Raji (cell line): Measurements from ENCODE around the gene FILIP1L.

ENCODE experiments used
- POLR2A ChIP-seq: IDR thresholded peaks from 2 replicates; pipeline ENCODE4 v1.6.1; 2011; ENCODE audit warnings: low read depth, low read length, control low read depth; ENCODE audit not compliant: insufficient read depth

Gene FILIP1L

DNA sequence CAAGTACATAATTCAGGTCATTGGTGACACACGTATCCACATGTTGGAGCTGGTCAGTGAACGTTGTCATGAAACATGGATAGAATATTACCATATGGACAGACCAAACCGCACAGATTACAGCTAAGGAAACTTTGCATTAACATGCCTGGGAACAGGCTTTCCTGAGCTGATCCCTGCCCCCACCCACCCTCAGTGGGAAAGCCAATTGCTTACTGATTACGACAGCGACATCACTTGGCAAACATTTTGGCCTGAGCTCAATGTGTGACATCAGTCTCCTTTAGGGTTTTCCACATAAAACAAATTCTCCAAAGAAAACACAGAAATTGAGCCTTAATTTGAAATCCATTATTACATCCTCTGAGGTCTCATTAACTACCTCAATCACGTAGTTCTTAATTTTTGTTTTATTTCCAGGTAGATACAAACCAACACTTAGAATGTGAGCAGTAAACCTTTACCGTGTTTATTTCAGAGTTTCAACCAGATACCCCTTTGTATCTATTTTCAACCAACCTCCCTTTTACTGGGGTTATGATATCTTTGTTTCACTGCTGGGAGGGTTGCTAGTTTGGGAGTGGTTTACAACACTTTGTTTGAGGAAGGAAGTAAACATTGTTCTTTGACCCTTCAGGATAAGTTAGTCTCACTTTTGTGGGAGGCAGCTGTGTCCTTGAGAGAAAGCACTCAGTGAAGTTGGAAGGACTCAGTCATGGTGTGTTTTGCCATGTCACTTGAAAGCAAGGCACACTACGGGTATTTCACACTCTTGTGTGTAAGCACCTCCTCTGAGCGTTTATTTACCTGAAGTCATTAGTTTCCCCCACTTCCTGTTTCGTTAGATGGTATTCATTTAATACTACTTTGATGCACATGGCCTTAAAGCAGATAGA is 193.6 kb downstream of the FILIP1L start:
- no peak for TF ChIP-seq POLR2A

- no peak for TF ChIP-seq POLR2A
Observed at GRCh38 chr3:99919694-99920093, 194.6 kb downstream of the FILIP1L start.

DNA sequence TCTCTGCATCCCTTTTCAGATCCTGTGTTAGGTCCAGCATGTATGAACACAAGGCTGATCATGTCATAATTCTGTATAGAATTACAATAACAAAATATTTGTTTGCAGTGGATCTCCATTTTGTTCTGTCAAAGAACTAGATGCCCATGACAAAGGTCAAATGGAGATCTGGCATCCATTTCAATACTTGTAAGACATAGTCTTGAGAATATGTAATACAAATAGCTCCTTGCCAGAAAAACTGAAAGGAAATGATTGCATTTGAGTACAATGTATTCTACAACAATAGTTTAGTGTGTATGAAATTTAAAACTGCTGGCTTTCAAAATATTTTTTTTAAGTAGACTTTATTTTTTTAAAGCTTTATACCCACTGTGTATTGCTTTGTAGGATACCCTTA is 195.6 kb downstream of the FILIP1L start:
- TF ChIP-seq POLR2A = no peak

DNA sequence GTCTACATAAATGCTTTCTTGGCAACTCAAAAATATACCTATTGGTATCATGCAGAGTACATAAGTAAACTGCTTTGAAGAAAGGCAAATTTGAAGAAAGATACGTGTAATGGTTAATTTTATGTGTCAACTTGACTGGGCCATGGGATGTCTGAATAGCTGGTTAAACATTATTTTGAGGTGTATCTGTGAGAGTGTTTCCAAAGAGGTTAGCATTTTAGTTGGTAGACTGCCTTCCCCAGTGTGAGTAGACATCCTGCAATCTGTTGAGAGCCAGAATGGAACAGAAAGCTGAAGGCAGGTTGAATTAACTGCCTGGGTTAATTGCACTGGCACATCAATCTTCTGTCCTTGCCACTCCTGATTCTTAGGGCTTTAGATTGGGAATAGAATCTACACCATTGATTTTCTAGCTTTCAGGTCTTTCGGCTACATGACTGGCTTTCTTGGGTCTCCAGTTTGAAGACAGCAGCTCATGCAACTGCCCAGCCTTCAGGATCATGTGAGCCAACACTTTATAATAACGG is 198.3 kb downstream of the FILIP1L start:
- no peak for TF ChIP-seq POLR2A

DNA sequence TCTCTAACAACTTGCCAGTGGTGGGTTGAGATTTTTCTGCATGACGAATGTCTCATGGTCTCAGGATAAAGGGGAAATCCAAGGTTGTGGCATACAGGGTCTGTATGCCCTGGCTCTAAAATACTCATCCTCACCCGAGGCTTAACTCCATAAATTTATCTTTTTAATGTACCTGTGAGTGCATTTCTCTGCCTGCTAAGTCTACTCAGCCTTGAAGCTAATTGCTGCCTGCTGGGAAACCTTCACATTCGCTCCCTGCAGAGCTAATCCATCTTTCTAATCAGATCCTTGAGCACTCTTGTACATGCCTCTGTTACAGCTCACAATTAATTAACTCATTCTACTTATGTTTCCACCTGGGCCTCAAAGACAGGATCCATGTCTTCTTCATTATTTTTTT is 202.9 kb downstream of the FILIP1L start:
- TF ChIP-seq POLR2A = no peak

DNA sequence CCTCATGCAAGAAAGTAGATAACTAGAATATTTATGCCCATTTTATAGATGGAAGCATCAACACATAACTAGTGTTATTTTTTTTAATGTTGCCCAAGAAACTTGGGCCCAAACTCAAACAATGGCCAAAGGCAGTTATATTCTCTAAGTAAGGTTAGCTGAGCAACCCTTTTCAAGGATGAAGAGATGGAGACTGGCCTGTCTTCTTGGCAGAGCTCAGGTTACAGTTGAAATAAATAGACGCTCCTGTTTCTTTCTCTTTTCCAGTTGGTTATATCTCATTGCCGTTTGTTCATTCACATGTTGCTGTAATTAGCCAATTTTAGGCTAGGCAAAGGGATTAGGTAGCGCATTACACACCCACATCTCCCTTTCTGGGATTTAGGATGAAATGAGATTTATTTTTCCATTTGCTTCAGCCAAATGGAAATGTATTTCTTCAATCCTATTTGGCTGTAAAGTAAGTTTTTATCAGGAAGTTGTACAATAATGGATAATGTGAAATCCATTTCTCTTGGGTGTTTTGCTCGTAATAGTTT is 203.5 kb downstream of the FILIP1L start:
- no peak for TF ChIP-seq POLR2A

DNA sequence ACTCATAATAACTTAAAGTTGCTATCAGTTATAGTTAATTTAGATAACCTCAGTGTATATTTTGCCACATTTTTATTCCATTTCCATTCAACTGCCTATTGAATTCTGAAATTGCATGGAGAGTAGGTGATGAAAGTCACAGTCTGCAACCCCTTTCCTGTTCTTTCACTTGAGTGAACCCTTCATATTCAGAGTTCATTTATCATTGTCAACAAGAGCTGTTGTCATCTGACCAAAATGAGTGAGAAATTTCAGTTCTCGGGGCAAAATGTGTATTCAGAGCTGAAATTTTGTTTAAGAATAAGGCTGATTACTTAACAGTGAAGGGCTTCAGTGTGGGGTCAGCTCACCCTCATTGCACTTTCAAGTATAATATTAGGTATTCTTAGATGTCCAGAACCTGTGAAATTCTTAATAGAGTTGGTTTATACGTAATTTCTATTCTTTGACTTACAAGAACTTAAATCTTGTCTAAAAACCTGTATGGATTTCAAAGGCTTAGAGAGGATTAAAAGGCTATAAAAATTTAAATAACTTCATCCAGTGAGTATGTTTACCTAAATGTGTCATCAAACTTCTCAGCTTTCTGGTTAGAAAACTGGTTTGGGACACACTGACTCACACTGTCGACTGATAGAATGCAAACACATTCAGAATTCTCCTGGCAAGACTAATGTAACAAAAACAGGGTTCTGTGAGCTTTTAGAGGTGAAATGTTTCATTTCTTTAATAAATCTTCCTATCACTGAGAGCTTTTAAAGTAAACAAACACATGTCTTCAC is 204.4 kb downstream of the FILIP1L start:
- TF ChIP-seq POLR2A = no peak

GRCh38 chr3:99907959-99908544 is 206.2 kb downstream of the FILIP1L start:
- TF ChIP-seq POLR2A = no peak

DNA sequence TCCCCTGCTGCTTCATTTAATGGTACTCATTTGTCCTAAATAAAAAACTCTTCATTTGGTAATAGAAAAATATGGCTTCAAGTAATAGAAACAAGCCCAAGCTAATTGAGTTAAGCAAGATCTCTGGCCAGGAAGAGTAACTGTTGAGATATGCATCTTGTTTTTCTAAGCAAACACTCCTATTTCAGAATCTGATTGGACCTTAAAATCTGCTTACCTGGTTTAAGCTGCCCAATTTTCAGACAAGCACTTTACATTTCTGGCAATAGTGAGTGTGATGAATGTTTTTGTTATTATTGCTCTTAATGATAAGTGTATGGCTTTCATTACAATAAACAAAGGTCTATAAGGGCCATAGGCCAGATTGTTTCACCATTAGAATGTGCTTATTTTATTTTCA is 210.4 kb downstream of the FILIP1L start:
- TF ChIP-seq POLR2A = no peak

- no peak for TF ChIP-seq POLR2A
Observed at GRCh38 chr3:99902091-99902490, 212.2 kb downstream of the FILIP1L start.

DNA sequence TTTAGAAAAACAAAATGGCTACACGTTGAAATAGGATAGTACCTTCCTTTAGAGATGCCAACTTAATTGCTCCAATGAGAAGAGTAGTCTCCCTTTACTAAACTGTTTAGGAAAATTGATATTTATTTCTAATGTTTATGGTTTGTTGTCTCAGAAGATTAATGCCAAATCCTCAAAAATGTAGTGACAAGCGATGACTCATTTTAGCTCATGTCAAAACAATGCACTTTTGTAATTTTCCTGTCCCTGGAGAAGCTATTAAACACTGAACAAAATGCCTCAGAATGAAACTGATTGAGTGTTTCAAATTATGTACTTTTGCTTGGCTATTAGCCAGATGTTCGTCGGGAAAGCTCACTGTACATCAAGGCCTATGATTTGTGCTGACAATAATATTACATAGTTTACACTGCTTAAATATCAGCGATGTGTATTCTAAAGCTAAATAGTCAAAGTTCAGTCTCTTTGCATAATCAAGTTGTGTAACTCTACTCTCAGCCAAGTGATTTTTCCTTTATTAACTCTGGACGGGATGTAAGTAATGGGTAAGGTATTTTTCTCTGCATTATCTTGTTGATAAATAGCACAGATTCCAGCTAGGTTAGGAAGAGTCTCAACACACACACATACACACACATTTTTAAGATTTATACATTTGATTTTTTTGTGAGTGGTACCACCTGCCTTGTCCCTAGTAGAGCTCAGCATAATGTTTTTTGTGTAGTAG is 212.9 kb downstream of the FILIP1L start:
- TF ChIP-seq POLR2A = no peak

- no peak for TF ChIP-seq POLR2A
Observed at GRCh38 chr3:99900248-99900647, 214.1 kb downstream of the FILIP1L start.

GRCh38 chr3:99899603-99900002 is 214.7 kb downstream of the FILIP1L start:
- TF ChIP-seq POLR2A = no peak

- no peak for TF ChIP-seq POLR2A
Observed at GRCh38 chr3:99896482-99896881, 217.8 kb downstream of the FILIP1L start.

GRCh38 chr3:99895703-99896441 is 218.4 kb downstream of the FILIP1L start:
- no peak for TF ChIP-seq POLR2A
